Kidney (tissue), 14 donors: Measurements from ENCODE around the gene PLCXD1. TPM values are rescaled to one million over a fixed set of nuclear protein-coding genes. Genes with fewer than 3 reads are reported as not detected.
A peak's percentile ranks its signal among the peaks of the same experiment; 100 is the strongest.
"Not testable (repeated sequence)": the region's sequence is repeated elsewhere in the genome, so short reads cannot be mapped to it uniquely, and the experiment has no call there.

Experiments used
- DNase-seq, 5 donors: peaks; one replicate each; pipeline ENCODE4 v3.0.0-alpha.2; 2013 to 2020
- FAIRE-seq: peaks from 2 replicates; lab custom pipeline; 2012; peaks lifted over from hg19 to GRCh38; lab: Jason Lieb, UNC
- H3K27ac ChIP-seq, 2 donors: one replicate each; pipeline ENCODE4 v1.7.0; 2013; ENCODE audit warnings: low read depth in 2 of 2, low read length in 2 of 2, inconsistent platforms in 1 of 2
- H3K27me3 ChIP-seq: one replicate; pipeline ENCODE4 v1.7.1; 2013; ENCODE audit warnings: low read length, inconsistent platforms; ENCODE audit not compliant: control insufficient read depth, insufficient read depth
- H3K36me3 ChIP-seq, 3 donors: one replicate each; pipeline versions ENCODE4 v1.7.0 to v1.7.1; 2013; ENCODE audit warnings: low read length in 3 of 3, control low read depth in 1 of 3, inconsistent platforms in 1 of 3; ENCODE audit not compliant: insufficient read depth in 3 of 3, control insufficient read depth in 2 of 3
- H3K4me1 ChIP-seq, 3 donors: one replicate each; pipeline versions ENCODE4 v1.7.0 to v1.7.1; 2013; ENCODE audit warnings: low read length in 3 of 3, inconsistent platforms in 1 of 3, low read depth in 1 of 3; ENCODE audit not compliant: control insufficient read depth in 2 of 3, insufficient read depth in 2 of 3
- H3K4me3 ChIP-seq, 3 donors: one replicate each; pipeline versions ENCODE4 v1.7.0 to v1.8.1; 2013; ENCODE audit warnings: low read length in 3 of 3, control low read depth in 1 of 3, inconsistent platforms in 1 of 3
- H3K9ac ChIP-seq, 3 donors: one replicate each; pipeline versions ENCODE4 v1.7.0 to v1.7.1; 2013; ENCODE audit warnings: low read length in 3 of 3, control low read depth in 1 of 3, inconsistent platforms in 1 of 3
- H3K9me3 ChIP-seq, 3 donors: one replicate each; pipeline versions ENCODE4 v1.7.0 to v1.7.1; 2013; ENCODE audit warnings: low read length in 3 of 3, control low read depth in 1 of 3, inconsistent platforms in 1 of 3; ENCODE audit not compliant: control insufficient read depth in 2 of 3, insufficient read depth in 1 of 3
- intact Hi-C: fragments of 100-400 bp; cut with DNase I; formaldehyde crosslinking; loops from one replicate; pipeline ENCODE4 v1.11.1; 2022
- polyA plus RNA-seq: library from polyadenylated mRNA; stranded (reverse); fragments of 350-450 nt; fragmentation: Illumina TruSeq; extraction: RNeasy Lipid Tissue Mini Kit (QIAGEN cat#74804); gene quantifications from one replicate; pipeline ENCODE4 v1.2.3, GENCODE V29; 2014; ENCODE audit warnings: low read depth, low replicate concordance; ENCODE audit not compliant: insufficient read depth
- total RNA-seq: library from RNA; stranded (reverse); fragmentation: NEBNext Ultra II Directional; extraction: Animal tissue kit (Norgen Biotek cat#: 25700); gene quantifications from one replicate; pipeline ENCODE4 v1.2.1, GENCODE V29; 2021
- TF ChIP-seq, protein P1 (sequence below): IDR thresholded peaks from 3 replicates; pipeline ENCODE4 v1.5.1; 2012; ENCODE audit warnings: mild to moderate bottlenecking, moderate library complexity, borderline replicate concordance; ENCODE audit not compliant: insufficient read depth; ENCODE audit errors: extremely low read depth
- donor health status: control.
- donor health status: control.
- donor health status: control.
- donor health status: control.
- donor health status: control.
- donor health status: DM: yes; HTN: yes; CAD: no.
- donor health status: Normal renal cell carcinoma (clear cell type).

Gene PLCXD1
- total and polyA plus RNA-seq, 2 donors from 2014 or later = 4.9 to 11.0 TPM

DNA sequence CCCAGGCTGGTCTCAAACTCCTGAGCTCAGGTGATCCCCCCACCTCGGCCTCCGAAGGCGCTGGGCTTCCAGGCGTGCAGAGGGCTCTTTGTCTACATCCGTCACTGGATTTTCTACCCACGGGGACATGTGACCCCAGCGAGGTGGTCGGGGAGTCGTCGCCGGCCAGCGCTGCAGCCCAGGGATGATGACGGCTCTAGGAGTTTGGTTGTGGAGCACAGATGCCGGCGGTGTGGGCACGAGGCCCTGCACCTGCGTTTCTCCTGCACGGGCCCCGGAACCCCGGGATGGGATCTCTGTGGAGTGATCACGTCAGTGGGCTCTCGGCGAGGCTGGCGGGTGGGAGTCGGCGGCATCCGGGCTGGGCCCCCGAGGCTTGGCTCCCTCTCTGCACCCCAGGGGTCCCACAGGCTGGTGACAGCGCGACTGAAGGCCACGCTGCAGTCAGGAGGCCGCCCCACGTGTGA is 46.5 kb downstream of the PLCXD1 start:
- TF ChIP-seq, protein P1, sequence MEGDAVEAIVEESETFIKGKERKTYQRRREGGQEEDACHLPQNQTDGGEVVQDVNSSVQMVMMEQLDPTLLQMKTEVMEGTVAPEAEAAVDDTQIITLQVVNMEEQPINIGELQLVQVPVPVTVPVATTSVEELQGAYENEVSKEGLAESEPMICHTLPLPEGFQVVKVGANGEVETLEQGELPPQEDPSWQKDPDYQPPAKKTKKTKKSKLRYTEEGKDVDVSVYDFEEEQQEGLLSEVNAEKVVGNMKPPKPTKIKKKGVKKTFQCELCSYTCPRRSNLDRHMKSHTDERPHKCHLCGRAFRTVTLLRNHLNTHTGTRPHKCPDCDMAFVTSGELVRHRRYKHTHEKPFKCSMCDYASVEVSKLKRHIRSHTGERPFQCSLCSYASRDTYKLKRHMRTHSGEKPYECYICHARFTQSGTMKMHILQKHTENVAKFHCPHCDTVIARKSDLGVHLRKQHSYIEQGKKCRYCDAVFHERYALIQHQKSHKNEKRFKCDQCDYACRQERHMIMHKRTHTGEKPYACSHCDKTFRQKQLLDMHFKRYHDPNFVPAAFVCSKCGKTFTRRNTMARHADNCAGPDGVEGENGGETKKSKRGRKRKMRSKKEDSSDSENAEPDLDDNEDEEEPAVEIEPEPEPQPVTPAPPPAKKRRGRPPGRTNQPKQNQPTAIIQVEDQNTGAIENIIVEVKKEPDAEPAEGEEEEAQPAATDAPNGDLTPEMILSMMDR = no peak
- FAIRE-seq (no peak), DNase-seq (peak in 1 of 5 donors; percentile 65)
- Histone ChIP-seq H3K4me3 (no peak overlapping the region), H3K27ac (no peak overlapping the region), H3K27me3 (no peaks in the 10 kb centered on the region), H3K9me3 (no peaks in the 10 kb centered on the region), H3K9ac (no peak overlapping the region), H3K4me1 (peaks cover 0 to 8% (median 0%) of the 10 kb centered on the region in 3 donors), H3K36me3 (no peaks in the 10 kb centered on the region)
- intact Hi-C loops = no loop called here

DNA sequence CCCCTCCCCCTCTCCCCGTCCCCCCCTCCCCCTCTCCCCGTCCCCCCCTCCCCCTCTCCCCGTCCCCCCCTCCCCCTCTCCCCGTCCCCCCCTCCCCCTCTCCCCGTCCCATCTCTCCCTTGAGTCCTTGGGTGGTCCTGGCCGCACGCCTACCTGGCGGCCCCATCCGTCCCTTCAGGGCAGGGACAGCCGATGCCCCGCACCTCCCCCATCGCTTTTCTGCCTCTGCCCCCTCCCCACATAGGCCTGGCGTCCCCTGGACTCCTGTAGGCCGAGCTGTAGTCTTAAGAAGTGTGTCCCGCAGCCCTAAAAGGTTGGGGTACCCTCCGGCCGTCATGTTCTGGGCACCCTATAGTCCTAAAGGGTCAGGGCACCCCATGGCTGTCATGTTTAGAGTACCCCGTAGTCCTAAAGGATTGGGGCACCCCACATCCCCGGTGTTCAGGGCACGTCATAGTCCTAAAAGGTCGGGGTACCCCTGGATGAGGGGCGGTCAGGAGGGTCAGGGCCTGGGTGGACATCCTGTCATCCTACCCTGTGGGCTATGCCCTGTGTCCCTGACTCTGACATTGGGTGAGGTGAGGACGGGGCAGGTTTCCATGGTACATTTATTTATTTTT is 48.2 kb downstream of the PLCXD1 start:
- intact Hi-C loops = no loop called here
- no peak overlapping the region for H3K27ac ChIP-seq
- no peaks in the 10 kb centered on the region for H3K36me3 ChIP-seq
- no peaks in the 10 kb centered on the region for H3K9me3 ChIP-seq
- H3K4me3 ChIP-seq = no peak overlapping the region
- H3K9ac ChIP-seq = no peak overlapping the region
- peaks cover 0 to 5% (median 0%) of the 10 kb centered on the region in 3 donors for H3K4me1 ChIP-seq
- DNase-seq = peak in 1 of 5 donors; percentile 56
- TF ChIP-seq, protein P1 = no peak
- FAIRE-seq = no peak
- no peaks in the 10 kb centered on the region for H3K27me3 ChIP-seq

DNA sequence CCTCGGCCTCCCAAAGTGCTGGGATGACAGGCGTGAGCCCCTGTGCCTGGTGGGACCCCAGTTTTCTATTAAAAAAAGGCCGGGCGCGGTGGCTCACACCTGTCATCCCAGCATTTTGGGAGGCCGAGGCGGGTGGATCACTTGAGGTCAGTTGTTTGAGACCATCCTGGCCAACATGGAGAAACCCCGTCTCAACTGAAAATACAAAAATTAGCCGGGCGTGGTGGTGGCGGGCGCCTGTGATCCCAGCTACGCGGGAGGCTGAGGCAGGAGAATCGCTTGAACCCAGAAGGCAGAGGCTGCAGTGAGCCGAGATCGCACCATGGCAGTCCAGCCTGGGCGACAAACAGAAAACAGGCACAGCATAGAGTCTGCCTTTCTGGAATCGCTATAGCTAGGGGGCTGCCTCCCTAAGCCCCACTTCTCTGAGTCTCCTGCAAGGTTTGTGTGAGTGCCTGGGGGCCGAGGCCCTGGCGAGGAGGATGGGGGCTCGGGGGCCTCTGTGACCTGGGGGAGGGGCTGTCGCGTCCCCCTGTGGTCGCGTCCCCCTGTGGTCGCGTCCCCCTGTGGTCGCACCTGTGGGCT is 49.1 kb downstream of the PLCXD1 start:
- H3K4me3 ChIP-seq, H3K9ac ChIP-seq, intact Hi-C loops, H3K9me3 ChIP-seq, H3K36me3 ChIP-seq, H3K4me1 ChIP-seq, H3K27me3 ChIP-seq, H3K27ac ChIP-seq, FAIRE-seq: not testable (repeated sequence)
- peak in 1 of 5 donors; percentile 21 for DNase-seq

DNA sequence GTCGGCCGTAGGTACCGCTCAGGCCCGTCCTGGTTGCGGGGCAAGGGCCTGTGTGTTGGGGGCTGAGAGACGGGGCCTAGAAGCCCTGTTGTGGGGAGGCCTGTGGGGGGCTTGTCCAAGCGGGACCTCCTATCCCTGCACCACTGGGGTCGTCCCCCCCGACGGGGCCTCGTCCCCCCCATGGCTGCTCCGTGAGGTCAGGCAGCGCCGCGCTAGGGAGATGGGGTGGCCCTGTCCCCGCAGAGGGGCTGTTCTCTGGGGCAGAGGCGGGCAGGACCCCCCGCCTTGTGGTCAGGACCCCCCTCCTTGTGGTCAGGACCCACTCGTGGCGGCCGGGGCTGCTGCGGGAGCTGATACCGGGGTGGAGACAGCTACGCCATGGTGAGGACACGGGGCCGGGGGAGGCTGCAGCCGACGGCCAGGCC is 49.6 kb downstream of the PLCXD1 start:
- Histone ChIP-seq H3K36me3 (no peaks in the 10 kb centered on the region), H3K27me3 (no peaks in the 10 kb centered on the region), H3K4me3 (no peak overlapping the region), H3K4me1 (peaks cover 0 to 5% (median 0%) of the 10 kb centered on the region in 3 donors), H3K27ac (no peak overlapping the region), H3K9me3 (no peaks in the 10 kb centered on the region), H3K9ac (no peak overlapping the region)
- peak in 2 of 5 donors; percentile 67 to 77 for DNase-seq
- FAIRE-seq = no peak
- TF ChIP-seq, protein P1 = no peak
- intact Hi-C loops = no loop called here
